GM21528 (cell line): ENCODE results near the gene ERC2.
"Not testable (repeated sequence)": the region's sequence is repeated elsewhere in the genome, so short reads cannot be mapped to it uniquely, and the experiment has no call there.

Experiments
- ATAC-seq: cut with Tn5 transposase; IDR thresholded peaks from one replicate; pipeline ENCODE4 v1.9.1; 2021; ENCODE audit warnings: mild to moderate bottlenecking, moderate library complexity; ENCODE audit not compliant: unreplicated experiment, low FRiP score

Gene ERC2

GRCh38 chr3:56042326-56042951 lies 425.8 kb downstream of the ERC2 start:
- ATAC-seq, result no peak

GRCh38 chr3:56025326-56025725 lies 442.9 kb downstream of the ERC2 start:
- no peak for ATAC-seq

GRCh38 chr3:56023546-56023945 lies 444.7 kb downstream of the ERC2 start:
- no peak for ATAC-seq

GRCh38 chr3:56022619-56023018 lies 445.6 kb downstream of the ERC2 start:
- no peak for ATAC-seq

GRCh38 chr3:56019490-56020146 lies 448.6 kb downstream of the ERC2 start:
- ATAC-seq, result no peak

GRCh38 chr3:56015374-56015773 lies 452.9 kb downstream of the ERC2 start:
- ATAC-seq, result not testable (repeated sequence)

- no peak for ATAC-seq
These were observed 455.5 kb downstream of the ERC2 start for GRCh38 chr3:56012721-56013120.

- ATAC-seq, result no peak
These were observed 463.0 kb downstream of the ERC2 start for GRCh38 chr3:56005196-56005805.

- no peak for ATAC-seq
These were observed 465.1 kb downstream of the ERC2 start for GRCh38 chr3:56003129-56003528.

- ATAC-seq, result no peak
These were observed 466.3 kb downstream of the ERC2 start for GRCh38 chr3:56001991-56002390.

GRCh38 chr3:56001537-56001936 lies 466.7 kb downstream of the ERC2 start:
- ATAC-seq, result no peak

GRCh38 chr3:55989366-55989765 lies 478.9 kb downstream of the ERC2 start:
- ATAC-seq, result no peak

- no peak for ATAC-seq
These were observed 479.4 kb downstream of the ERC2 start for GRCh38 chr3:55988905-55989304.

GRCh38 chr3:55984626-55985025 lies 483.6 kb downstream of the ERC2 start:
- no peak for ATAC-seq

GRCh38 chr3:55978953-55979352 lies 489.3 kb downstream of the ERC2 start:
- no peak for ATAC-seq

- no peak for ATAC-seq
These were observed 493.7 kb downstream of the ERC2 start for GRCh38 chr3:55974421-55975165.

GRCh38 chr3:55969634-55970033 lies 498.6 kb downstream of the ERC2 start:
- no peak for ATAC-seq

- no peak for ATAC-seq
These were observed 499.9 kb downstream of the ERC2 start for GRCh38 chr3:55968331-55968730.

GRCh38 chr3:55966566-55966965 lies 501.7 kb downstream of the ERC2 start:
- no peak for ATAC-seq

GRCh38 chr3:55965776-55966175 lies 502.5 kb downstream of the ERC2 start:
- ATAC-seq, result no peak

- no peak for ATAC-seq
These were observed 503.7 kb downstream of the ERC2 start for GRCh38 chr3:55964491-55964985.
